GM19467 (cell line): Measurements from ENCODE around the gene SMIM14.
A peak's percentile ranks its signal among the peaks of the same experiment; 100 is the strongest.
"Not testable (repeated sequence)": the region's sequence is repeated elsewhere in the genome, so short reads cannot be mapped to it uniquely, and the experiment has no call there.

ENCODE experiments used
- ATAC-seq: cut with Tn5 transposase; IDR thresholded peaks from one replicate; pipeline ENCODE4 v1.9.1; 2021; ENCODE audit warnings: mild to moderate bottlenecking, moderate library complexity; ENCODE audit not compliant: unreplicated experiment

Gene SMIM14

DNA sequence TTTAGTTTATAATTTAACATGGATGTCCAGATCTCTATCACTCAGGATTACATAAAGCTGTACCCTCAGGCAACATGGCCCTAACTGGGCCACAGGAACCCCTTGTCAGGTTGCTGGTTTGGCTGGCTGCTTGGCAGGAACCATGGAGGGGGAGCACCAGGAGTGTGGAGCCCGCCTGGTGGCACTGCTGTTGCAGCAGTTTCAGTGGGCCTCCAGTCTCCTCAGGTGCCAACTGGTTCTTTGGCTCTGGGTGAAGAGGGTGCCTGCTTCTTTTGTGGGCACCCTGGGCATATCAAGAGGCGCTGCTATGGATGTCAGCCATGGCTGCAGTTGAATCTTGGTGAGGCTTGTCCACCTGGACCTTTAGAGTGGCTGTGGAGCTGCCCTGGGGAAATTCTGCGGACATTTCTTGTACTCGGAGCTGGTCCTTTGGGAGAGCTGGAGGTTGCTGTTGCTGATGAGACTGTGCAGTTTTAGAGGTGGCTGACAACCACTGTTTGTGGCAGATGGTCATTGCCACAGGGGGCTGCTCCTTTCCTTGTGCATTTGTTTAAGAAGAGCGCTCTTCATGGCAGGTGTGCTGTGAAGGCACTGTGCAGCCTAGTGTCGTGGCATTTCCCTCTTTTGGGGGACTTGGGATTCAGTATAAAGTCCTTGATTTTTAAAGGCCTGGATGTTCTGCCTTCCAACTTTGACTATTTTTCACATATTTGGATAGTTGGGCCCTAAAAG, 10.3 kb upstream of the SMIM14 start:
- no peak for ATAC-seq

DNA sequence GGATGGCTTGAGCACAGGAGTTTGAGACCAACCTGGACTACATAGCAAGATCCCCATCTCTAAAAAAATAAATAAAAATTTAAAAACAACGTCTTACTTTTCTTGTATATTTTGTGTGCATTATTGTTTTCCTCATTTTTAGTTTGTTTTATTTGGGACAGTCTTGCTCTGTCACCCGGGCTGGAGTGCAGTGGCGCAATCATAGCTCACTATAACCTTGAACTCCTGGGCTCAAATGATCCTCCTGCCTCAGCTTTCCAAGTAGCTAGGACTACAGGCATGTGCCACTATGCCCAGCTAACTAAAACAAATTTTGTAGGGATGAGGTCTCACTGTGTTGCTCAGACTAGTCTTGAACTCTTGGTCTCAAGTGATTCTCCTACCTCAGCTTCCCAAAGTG, 9.5 kb upstream of the SMIM14 start:
- no peak for ATAC-seq

DNA sequence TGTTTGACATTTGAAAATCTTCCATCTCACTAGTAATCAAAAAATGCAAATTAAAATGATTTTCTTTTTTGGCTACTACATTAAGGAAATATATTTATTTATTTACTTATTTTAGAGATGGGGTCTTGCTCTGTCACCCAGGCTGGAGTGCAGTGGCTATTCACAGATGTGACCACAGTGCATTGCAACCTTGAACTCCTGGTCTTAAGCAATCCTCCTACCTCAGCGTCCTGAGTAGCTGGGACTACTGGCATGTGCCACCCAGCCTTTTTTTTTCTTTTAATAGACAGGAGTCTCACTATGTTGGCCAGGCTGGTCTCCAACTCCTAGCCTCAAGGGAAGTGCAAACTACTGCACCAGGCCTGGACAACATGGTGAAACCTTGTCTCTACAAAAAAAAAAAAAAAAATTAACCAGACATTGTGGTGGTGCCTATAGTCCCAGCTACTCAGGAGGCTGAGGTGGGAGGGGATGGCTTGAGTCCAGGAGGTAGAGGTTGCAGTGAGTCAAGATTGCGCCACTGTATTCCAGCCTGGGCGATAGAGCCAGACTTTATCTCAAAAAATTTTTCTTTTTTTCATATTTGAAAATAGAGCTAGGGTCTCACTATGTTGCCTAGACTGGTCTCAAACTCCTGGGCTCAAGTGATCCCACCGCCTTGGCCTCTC, 4.4 kb upstream of the SMIM14 start:
- ATAC-seq: no peak

DNA sequence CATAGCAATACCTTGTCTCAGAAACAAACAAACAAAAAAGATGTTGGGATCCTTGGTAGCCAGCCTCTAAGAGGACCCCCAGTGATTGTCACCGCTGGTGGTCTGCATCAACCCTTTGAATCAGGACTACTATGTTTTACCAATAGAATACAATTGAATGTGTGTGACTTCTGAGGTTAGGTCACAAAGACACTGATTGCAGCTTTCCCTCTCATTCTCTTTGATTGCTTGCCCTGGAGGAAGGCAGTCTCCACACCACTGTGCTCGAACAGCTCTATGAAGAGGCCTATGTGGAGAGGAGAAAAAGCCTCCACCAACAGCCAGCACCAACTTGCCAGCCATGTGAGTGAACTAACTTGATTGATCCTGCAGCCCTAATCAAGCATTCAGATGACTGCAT, 2.8 kb upstream of the SMIM14 start:
- ATAC-seq: no peak

DNA sequence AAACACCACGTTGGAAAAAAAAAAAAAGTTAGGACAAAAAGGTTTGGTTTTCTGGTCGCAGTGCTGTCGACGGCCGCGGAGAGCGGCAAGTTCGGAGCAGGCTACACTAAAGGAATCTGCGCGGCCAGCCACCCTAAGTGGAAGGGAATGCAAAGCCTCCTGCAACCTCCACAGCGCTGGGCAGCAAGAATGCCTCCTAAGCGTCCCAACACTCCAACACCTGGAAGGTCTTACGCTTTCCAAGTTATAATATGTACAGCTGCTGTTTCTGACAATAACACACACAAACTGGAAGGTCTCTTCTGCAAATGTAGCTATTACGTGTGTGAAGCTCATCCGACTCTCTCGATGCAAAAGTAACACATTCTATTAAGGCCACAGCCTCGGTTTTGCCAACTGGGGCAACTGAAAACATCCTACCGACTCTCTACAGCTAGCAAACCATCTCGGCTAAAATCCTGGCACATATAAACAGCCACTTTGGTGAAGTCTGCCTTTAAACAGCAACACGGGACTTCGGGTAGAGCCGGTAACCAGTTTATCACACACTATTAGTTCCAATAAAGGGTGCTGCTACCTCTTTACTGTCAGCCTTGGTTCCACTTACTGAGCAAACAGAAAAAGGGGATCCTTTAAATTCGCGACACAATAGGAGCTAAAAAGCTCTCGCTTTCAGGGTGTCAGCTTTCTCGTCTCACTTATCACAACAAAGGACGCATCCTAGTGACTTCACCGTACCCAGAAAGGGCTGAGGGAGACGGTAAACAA, 895 bp downstream of the SMIM14 start:
- peak; percentile 9 for ATAC-seq

DNA sequence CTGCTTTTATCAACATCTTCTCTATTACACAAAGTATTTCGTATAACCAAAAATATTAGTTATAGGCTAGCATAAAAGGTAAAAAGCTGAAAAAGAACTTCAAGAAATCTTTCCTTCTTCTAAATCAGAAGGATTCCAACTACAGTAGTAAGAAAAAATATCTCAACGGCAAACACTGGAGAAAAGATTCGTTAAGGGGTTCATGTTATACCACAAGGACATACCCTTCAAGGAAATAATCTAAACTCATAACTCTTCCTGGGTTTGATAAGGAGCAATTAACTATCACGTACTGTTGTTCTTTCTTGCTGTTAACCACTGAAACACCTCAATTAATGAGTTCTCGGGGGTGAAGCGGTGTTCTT, 1.5 kb downstream of the SMIM14 start:
- ATAC-seq: no peak

DNA sequence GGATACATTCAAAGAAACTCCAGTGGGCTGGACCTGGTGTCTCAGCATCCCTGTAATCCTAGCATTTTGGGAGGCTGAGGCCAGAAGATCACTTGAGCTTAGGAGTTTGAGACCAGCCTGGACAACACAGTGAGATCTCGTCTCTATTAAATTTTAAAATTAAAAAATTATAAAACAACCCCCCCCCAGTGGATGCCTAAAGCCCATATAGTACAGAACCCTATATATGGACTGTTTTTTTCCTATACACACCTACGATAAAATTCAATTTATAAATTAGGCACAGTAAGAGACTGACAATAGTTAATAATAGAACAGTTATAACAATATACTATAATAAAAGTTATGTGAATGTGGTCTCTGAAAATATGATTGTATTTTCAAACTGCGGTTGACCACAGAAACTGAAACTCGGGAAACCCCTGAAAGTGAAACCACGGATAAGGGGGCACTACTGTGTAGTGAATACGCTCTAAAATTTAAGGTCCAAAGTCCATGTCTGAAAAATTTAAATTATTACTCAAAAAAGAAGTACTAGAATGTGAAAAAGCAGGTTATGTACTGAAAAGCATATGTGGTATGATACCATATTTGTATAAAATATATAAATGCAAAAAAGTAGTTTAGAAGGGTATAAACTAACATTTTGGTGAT, 2.0 kb downstream of the SMIM14 start:
- no peak for ATAC-seq

DNA sequence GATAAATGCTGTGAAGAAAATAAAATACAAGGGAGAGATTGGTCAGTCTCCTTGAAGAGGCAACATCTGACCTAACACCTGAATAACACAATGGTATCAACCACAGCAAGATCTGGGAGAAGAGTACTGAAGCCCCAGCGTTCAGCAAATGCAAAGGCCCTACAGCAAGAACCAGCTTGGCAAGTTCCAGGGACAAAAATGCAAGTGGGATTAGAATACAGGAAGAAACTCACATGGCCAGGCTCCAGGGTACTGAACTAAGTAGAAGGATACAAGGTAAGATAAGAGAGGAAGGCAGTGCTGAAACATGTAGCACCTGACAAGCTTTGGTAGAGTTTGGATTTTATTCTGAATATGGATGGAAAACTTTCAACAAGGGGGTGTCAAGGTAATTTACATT, 3.6 kb downstream of the SMIM14 start:
- no peak for ATAC-seq

DNA sequence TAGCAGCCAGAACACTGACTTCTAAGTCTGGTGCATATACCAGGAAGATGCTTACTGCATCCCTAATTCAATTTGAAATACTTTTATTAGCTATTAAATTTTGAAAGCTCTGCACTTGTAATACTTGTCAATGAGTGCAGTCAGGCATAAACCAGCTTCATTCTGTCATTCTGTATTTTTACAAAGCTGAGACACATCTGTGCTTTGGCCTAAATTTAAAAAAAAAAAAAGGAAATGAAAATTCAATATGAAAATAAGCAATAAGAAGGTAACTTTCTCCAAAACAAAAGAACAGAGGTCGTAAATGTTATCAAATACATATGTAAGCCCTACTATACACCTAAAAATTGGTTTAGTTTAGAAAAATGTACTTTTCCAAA, 7.0 kb downstream of the SMIM14 start:
- ATAC-seq: peak; percentile 44

DNA sequence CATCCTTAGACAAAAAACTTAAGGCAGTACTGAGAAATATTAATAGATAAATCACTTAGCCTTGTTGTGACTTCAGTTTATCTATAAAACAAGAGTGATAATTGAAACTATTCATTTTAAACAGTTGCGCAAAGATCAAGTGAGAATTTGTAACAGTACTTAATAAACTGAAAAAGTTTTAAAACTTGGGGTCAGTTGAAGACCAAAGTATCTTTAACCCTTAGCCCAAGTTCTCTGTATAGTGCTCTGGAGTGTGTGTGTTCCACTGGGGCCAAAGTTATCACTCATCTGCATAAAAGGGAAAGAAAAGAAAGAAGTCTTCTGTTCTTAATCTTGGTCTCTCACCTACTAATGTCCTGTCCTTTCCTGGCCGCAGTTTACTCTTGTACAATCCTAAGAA, 11.3 kb downstream of the SMIM14 start:
- no peak for ATAC-seq

DNA sequence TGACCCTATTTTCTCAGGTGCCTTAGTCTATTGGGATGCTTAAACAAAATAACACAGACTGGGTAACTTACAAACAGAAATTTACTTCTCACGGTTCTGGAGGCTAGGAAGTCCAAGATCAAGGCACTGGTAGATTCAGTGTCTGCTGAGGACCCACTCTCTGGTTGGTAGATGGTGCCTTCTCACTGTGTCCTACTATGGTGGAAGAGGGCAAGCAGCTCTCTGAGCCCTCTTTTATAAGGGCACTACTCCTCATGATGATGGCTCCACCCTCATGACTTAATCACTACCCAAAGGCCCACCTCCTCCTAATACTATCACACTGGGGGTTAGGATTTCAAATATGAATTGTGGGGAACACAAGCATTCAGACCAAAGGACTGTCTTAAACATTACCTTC, 11.8 kb downstream of the SMIM14 start:
- no peak for ATAC-seq

DNA sequence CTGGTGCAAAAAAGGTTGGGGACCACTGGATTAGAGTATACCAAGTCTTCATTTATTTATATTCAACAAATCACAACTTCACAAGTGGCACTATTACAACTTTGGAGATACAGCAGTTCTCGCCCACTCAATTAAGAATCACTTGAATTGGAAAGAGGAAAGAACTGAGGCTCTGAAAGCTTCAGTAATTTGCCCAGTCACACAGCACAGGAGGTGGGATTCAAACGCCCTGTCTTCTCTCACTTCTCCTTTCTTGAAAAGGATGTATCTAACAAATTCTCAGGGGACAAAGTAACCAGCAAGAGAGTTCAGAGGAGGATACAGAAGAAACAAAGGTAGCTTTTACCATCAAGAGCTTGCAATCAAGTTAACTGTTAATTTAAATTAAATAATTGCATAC, 12.4 kb downstream of the SMIM14 start:
- ATAC-seq: no peak

DNA sequence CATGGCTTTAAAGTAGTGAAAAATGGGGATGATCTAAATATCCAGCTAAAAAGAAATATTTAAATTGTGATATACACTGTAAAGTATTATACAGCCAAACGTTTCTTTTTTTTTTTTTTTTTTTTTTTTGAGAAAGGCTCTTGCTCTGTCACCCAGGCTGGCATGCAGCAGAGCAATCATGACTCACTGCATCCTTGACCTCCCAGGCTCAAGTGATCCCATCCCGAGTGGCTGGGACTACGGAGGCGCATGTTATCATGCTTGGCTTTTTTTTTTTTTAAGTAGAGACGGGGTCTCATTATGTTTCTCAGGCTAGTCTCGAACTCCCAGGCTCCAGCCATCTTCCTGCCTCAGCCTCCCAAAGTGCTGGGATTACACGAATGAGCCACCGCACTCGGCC, 17.1 kb downstream of the SMIM14 start:
- ATAC-seq: no peak

DNA sequence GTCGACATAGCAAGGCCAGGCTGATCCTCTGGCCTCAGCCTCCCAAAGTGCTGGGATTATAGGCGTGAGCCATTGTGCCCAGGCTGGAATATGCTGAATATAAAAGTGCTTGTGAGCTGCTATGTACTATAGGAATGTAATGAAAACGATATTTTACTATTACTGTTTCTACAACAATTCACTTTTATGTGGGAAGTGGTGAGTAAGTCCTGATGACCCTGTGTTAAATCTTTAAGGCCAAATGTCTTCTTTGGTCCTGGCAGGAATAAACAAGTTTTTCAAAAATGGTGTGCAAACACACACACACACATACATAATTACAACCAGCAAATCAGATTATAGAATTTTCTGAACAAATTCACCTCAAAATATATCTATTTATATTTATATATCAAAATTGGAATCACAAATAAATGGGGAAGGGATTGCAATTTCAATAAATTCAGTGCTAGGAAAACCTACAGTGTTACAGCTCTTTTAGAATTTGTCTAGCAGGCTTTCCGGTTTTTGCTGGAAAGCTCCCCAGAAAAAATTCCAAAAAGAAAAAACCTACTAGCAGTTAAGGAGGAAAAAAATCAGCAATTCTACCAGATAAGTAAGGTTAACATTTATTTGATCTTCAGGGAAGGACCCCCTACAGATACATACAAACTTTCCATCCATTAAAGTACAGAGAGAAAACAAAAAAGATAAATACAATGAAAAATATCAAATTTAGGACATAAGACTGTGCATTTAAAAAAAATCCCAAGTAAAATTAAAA, 17.9 kb downstream of the SMIM14 start:
- ATAC-seq: no peak

DNA sequence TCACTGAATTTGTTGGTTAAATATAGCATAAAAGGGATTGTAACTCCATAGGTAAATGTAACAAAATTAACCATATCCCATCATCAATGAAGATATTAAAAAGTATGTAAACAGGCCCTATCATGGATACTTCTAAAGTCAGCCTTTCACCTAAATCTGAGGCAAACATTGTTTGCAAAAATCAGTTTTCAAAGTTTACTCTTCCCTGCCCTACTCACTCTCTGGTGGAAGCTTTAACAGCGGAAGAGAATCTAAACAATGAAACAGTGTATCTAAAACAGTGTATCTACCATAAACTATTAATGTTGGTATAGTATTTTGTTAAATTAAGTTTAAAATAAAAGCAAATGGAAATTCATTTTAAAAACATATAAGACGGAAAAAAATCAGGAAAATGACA, 21.1 kb downstream of the SMIM14 start:
- ATAC-seq: no peak

DNA sequence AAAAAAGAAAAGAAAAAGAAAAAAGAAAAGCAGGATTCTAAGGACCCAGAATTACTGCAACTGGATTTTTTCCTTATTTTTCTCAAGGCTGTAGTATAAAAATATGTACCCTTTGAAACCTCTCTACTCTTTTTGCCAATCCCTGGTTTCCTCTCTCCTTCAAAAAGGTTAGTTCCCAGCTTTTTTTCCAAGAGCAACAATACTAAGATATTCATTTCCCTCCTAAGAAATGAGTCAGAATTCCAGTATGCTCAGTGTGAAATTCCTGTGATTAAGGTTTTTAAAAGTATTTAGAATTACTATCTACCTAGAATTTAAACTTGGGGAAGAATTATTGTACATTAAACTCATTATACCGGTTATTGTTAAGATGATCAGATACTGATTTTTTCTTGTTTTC, 22.0 kb downstream of the SMIM14 start:
- ATAC-seq: no peak

DNA sequence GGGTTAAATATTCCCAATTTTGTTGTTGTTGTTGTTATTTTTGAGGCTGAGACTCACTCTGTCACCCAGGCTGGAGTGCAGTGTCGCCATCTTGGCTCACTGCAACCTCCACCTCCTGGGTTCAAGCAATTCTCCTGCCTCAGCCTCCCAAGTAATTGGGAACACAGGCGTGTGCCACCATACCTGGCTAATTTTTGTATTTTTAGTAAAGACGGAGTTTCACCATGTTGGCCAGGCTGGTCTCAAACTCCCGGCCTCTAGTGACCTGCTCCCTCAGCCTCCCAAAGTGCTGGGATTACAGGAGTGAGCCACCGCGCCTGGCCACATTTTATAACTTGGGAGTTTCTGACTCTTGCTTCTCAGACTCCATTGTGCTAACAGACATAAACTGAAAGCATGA, 22.6 kb downstream of the SMIM14 start:
- not testable (repeated sequence) for ATAC-seq

DNA sequence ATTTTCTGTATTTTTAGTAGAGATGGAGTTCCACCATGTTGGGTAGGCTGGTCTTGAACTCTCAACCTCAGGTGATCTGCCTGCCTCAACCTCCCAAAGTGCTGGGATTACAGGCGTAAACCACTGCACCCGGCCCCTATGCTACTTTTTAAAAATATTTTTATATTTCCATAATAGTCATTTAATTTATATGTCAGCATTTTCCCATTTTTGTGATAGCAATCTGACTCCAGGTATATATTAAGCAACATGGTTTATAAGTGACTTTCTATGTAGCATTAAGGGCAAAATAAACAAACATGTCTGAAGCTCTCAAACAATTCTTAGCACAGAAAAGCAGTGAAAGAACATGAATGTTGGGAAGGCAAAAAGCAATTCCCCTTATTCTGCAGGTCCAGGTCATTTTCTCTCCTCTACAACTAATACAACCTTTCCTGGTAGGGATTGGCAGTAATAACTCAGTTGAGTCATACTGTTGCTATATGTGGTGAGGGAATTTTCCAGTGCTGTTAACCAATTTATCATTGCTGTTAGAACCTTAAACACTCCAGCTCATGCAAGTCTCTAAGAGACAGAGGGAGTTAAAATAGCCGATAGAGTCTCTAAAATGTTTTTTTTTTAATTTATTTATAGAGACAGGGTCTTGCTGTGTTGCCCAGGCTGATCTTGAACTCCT, 24.0 kb downstream of the SMIM14 start:
- no peak for ATAC-seq

DNA sequence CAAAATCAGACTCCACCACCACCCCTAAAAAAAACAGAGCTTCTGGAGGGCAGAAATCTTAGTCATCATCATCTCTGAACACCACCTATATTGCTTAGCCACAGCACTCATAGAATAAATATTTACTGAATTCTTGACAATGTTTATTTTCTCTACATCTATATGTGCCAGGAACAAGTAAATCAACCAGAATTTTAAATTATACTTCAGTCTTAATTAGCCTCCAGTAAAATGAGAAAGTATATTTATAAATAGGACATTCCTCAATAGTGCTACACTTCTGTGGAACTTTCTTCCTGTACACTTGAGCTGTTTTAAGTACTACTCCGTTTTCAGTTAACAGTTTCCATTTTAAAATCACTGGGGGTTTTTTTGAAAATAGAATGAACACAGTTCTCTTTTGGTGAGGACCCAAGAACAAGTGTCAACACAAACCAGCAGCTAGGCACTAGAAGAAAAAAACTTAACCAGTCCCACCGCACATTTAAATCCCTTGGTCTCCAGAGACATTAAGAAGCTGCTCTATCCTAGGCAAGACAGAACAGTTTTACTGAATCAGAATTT, 25.5 kb downstream of the SMIM14 start:
- ATAC-seq: no peak

DNA sequence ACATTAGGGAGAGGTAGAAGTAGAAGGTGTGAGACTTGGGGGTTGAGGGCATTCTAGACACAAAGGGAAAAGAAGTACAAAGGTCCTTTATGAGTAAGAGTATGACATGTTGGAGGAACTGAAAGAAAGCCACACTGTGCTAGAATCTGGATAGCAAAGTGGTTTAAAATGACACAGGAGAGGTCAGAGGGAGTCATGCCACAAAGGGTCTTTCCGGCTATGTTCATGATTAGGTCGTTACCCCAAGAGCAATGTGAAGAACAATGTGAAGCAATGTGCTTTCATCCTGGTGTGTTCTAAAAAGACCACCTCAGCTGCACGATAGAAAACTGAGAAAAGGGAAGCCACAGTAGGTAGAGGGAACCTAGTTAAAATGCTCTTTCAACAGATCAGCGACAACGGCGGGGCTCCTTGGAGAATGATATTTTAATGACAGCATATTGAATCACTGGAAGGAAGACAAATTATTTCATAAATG, 29.2 kb downstream of the SMIM14 start:
- ATAC-seq: peak; percentile 89
